SW 1271 (cell line): Measurements from ENCODE around the gene RBM26.

Source experiments
- DNase-seq, 2 experiments: peaks; one replicate each; lab custom pipeline; 2025; lab: John Stamatoyannopoulos, UW

The RBM26 gene

DNA sequence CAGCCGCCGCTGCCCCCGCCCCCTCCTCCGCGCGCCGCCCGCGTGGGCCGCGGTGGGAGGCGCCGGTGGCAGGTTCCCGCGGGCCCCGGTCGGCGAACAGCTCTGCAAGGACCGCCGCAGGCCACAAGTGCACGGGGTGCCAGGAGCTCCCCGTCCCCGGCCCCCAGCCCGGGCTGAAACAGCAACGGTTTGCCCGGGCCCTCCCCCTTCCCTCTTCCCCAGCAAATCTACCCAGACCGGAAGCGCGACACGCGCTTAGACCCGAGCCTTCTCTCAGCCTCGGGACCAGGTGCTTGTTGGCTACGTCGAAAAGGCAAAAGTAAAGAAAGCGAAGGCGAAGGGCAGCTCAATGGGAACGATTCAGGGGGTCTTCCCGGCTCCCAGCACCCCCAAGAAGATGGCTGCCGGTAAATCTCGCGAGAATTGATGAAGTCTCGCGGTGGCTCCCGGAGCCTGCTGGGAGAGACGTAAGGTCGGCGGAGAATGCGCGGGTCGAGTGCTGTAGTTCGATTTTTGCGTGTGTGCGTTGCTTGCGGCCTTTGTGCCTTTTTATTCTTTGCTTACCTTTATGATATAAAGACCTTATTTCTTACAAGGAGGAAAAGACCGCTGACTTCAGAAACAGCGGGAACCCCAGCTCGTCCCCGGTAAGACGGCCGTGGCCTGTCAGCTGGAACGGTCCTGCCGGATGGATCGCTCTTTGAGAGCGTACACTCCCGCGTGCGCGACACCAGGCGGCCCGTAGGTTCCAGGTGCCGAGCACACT is at the start of gene RBM26:
Gene RBM26, minus strand, starts transcription at position 425 of the 766 bp plus-strand sequence. CDS start 481 bp downstream, outside the sequence.
- peak; percentile 73 to 87 for DNase-seq

DNA sequence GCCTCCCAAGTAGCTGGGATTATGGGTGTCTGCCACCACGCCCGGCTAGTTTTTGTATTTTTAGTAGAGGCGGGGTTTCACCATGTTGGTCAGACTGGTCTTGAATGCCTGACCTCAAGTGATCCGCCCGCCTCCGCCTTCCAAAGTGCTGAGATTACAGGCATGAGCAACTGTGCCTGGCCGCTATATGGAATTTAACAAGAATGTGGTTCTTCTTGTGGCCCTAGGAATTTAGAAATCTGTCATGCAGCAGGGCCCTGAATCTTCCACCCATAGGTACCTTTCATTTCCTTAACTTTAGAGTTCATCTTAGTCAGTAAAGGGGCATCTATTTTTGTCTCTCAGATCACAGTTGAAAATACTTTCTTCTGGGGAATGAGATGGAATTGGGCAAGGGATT is 49.3 kb upstream of the RBM26 start:
- DNase-seq = no peak

GRCh38 chr13:79452239-79452913 is 46.3 kb upstream of the RBM26 start:
- no peak for DNase-seq

DNA sequence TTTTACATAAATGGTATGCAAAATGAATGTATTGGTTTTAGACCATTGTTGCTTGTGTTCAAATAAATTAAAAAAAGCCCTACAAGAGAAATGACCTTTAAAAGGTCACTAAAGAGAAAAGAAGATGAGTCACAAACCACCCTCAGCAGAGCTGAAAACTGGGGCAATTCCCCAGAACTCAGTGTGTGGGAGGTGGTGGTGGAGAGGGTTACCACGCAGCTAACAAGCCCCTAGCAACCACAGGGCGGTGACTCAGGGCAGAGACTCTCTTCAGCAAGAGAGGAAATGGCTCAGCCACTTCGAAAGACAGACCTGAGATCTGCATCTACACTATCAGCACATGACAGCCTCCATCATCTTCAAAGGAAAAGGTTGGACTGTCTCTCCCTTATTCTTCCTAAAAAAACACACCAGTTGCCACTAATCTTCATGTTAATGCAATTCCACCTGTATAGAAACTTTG is 45.5 kb upstream of the RBM26 start:
- no peak for DNase-seq

- DNase-seq = no peak
Measured at GRCh38 chr13:79450110-79450509, 44.1 kb upstream of the RBM26 start.

DNA sequence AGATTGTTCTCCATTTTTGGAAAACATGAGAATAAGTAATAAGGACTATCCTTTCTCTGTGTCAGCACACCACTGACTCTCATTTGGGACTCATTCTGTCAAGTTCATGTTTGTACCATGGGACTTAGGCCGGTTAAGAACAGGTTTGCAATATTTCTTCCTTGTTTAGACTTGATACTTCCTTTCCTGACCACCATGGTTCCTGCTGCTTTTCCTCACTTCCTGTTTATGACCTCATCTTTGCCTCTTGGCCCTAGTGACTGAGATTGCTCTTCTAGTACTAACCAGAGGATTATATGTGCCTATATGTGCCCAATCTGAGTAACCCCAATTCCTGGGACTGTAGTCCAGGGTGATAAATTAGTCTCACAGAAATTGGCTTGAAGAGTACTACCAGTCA is 42.4 kb upstream of the RBM26 start:
- DNase-seq = no peak

- no peak for DNase-seq
Measured at GRCh38 chr13:79447741-79448140, 41.7 kb upstream of the RBM26 start.

- no peak for DNase-seq
Measured at GRCh38 chr13:79447141-79447540, 41.1 kb upstream of the RBM26 start.

DNA sequence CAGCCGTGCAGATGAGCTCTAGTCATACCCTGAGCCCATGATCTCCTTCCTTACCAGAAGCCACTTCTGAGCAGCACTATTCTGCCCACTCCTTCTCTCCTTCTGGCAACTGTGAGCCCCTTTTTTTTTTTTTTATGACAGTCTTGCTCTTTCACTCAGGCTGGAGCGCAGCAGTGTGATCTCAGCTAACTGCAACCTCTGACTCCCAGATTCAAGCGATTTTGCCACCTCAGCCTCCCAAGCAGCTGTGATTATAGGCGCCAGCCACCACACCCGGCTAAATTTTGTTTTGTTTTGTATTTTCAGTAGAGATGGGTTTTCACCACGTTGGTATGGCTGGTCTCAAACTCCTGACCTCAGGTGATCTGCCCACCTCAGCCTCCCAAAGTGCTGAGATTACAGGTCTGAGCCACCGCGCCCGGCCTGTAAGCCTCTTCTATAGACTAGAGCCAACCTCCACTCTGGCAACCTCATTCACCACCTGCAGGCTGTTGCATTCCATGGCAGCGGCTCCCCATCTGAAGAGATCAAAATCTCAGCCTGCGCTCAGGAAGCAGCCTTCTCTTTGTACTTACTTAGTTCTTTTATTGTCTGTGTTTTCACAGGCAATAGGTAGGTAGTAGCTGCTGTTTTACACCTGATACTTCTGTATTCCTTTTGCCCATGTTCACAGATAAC is 40.1 kb upstream of the RBM26 start:
- no peak for DNase-seq

- DNase-seq = no peak
Measured at GRCh38 chr13:79442706-79443105, 36.7 kb upstream of the RBM26 start.

DNA sequence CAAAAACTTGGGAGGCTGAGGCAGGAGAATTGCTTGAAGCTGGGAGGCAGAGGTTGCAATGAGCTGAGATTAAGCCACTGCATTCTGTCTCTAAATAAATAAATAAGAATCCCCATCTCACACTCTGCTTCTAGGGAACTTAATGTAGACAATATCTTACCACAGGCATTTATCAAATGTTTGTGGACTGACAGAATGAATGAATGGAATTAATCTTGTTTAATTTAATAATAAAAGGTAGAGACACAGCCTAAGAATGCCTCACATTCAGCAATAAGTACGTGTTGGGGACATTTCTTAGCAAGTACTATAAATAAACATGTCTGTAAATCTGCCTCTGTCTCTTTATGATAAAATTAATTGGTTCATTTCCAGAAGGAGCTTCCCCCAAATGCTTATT is 36.2 kb upstream of the RBM26 start:
- no peak for DNase-seq

DNA sequence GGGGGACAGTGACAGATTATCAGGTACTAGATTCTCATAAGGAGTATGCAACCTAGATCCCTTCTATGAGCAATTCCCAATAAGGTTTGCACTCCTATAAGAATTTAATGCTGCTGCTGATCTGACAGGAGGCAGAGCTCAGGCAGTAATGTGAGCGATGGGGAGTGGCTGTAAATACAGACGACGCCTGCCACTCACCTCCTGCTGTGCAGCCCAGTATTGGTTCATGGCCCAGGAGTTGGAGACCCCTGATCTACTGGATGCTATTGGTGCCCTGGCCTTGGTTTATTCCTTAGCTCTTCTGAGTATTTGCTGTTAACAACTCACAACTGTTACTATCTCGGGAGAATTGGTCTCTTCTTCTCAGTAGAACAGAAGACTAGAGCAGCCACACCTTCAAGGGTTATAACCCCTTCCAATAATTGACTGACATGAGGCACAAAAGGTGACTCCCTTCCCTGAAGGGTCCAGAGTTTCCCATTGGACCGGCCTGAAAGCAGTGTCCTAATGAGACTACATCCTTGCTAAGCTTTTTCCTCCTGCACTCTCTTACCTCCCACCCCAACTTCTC is 35.0 kb upstream of the RBM26 start:
- DNase-seq = no peak

GRCh38 chr13:79439275-79439674 is 33.2 kb upstream of the RBM26 start:
- DNase-seq = no peak

- peak in 1 of 2 experiments; percentile 9 for DNase-seq
Measured at GRCh38 chr13:79435561-79435990, 29.5 kb upstream of the RBM26 start.

- DNase-seq = no peak
Measured at GRCh38 chr13:79434556-79434955, 28.5 kb upstream of the RBM26 start.

- DNase-seq = no peak
Measured at GRCh38 chr13:79432992-79433391, 26.9 kb upstream of the RBM26 start.

- DNase-seq = no peak
Measured at GRCh38 chr13:79432086-79432485, 26.0 kb upstream of the RBM26 start.

GRCh38 chr13:79429309-79429708 is 23.3 kb upstream of the RBM26 start:
- no peak for DNase-seq

DNA sequence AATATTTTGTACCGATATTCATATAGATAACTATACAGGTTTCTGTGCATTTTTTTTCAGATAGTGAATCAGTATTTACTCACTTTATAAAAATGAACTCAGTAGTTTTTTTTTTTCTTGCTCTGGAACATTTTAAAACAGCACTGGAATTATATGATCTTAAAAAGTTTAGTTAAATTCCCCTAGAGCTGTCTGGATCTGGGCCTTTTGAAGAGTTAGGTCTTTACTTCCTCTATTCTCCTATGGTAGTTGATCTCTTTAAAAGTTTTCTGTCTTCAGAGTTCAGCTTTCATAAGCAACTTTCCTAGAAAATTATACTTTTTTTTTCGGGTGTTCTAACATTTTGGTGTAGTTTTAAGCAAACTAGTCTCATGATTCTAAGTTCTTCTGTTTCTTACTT is 21.8 kb upstream of the RBM26 start:
- no peak for DNase-seq

DNA sequence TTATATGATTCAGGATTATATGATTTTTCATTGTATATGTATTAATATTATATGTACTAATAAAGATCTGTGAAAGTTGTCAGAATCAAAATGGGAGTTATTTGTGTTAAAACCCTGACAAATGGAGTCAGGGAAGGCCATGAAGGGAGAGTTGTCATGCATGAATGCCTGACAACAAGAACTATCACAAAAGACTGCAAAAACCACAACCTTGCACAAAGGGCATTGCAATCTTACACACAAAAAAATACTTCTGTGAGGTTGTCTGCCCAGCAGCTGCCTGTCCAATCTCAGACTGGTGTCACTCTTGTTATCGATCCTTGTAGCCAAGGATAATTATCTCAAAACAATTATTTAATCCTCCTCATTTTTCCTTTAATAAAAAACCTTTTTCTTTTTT is 21.2 kb upstream of the RBM26 start:
- no peak for DNase-seq

DNA sequence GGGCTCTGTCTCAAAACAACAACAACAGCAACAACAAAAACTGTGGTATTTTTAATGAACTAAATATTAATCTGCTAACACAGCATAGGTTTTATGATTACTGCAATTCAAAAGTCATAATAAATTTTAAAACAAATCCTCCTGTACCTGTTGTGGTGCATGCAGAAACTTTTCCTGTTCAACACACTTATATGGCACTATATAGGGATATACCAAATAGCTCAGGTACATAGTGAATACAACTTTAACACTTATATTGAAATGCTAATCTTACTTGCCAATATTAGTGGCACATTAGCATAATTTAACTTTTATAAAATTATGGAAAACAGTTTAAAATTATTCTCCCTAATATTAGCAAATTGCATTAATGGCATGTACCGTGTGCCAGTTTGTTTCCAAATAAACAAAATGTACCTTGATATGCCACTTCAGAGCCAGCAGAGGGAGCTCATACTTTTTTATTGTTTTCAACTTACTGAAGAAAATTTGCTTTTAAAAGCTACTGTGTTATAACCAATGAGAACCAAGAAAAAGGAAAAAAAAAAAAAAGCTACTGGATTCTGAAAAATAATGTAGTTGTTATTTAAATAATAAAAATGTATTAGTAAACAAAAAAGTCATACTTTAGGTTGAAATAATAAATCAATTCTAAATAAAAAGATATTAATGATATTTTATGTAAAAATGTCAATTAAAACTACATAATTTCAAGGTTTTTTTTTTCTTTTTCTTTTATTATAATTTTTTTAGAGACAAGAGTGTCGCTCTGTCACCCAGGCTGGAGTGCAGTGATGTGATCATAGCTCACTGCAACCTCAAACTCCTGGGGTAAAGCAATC is 18.0 kb upstream of the RBM26 start:
- DNase-seq = peak in 1 of 2 experiments; percentile 66

DNA sequence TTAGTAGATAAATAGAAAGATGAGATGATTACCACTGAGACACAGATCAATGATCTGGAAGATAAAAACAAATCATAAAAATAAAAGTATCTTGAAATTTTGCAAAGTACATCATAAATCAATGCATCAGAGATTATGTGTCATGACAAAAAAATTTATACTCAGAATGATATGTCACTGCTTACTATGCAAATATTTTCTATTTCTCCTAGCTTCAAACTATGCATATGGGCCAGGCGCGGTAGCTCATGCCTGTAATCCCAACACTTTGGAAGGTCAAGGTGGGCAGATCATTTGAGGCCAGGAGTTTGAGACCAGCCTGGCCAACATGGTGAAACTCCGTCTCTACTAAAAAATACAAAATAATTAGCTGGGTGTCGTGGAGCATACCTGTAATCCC is 17.3 kb upstream of the RBM26 start:
- no peak for DNase-seq
